ENCODE data around the gene XYLT1.

XYLT1 gene

GRCh38 chr16:17219991-17220390 lies 250.8 kb downstream of the XYLT1 start:
- no peaks in the 10 kb centered on the region for H3K9me3 ChIP-seq (ENCODE audit: severe bottlenecking)
- no peaks in the 10 kb centered on the region for H3K27me3 ChIP-seq (ENCODE audit: insufficient read depth, low read depth, severe bottlenecking)
- H3K27ac ChIP-seq, result no peak overlapping the region
- no peak for TF ChIP-seq CTCF (IDR thresholded peaks at IDR 0.05; ENCODE audit: low read depth, low read length)
- H3K4me3 ChIP-seq (ENCODE audit: low read depth, low read length), result no peak overlapping the region
- H3K36me3 ChIP-seq, result no peaks in the 10 kb centered on the region
- DNase-seq, result no peak

GRCh38 chr16:17215936-17216335 lies 254.8 kb downstream of the XYLT1 start:
- Histone ChIP-seq H3K27me3 (ENCODE audit: insufficient read depth, low read depth, severe bottlenecking) (no peaks in the 10 kb centered on the region), H3K27ac (no peak overlapping the region), H3K36me3 (no peaks in the 10 kb centered on the region), H3K9me3 (ENCODE audit: severe bottlenecking) (no peaks in the 10 kb centered on the region), H3K4me3 (ENCODE audit: low read depth, low read length) (no peak overlapping the region)
- no peak for DNase-seq
- no peak for TF ChIP-seq CTCF (IDR thresholded peaks at IDR 0.05; ENCODE audit: low read depth, low read length)

- no peaks in the 10 kb centered on the region for H3K27me3 ChIP-seq (ENCODE audit: insufficient read depth, low read depth, severe bottlenecking)
- no peak for DNase-seq
- no peak overlapping the region for H3K27ac ChIP-seq
- TF ChIP-seq CTCF (IDR thresholded peaks at IDR 0.05; ENCODE audit: low read depth, low read length), result no peak
- no peaks in the 10 kb centered on the region for H3K36me3 ChIP-seq
- no peaks in the 10 kb centered on the region for H3K9me3 ChIP-seq (ENCODE audit: severe bottlenecking)
- no peak overlapping the region for H3K4me3 ChIP-seq (ENCODE audit: low read depth, low read length)
These were observed 255.5 kb downstream of the XYLT1 start for GRCh38 chr16:17215306-17215705.

- Histone ChIP-seq H3K36me3 (no peaks in the 10 kb centered on the region), H3K4me3 (ENCODE audit: low read depth, low read length) (no peak overlapping the region), H3K27me3 (ENCODE audit: insufficient read depth, low read depth, severe bottlenecking) (no peaks in the 10 kb centered on the region), H3K27ac (no peak overlapping the region), H3K9me3 (ENCODE audit: severe bottlenecking) (no peaks in the 10 kb centered on the region)
- no peak for DNase-seq
- no peak for TF ChIP-seq CTCF (IDR thresholded peaks at IDR 0.05; ENCODE audit: low read depth, low read length)
These were observed 256.8 kb downstream of the XYLT1 start for GRCh38 chr16:17213974-17214373.

- H3K36me3 ChIP-seq, result no peaks in the 10 kb centered on the region
- no peak for TF ChIP-seq CTCF (IDR thresholded peaks at IDR 0.05; ENCODE audit: low read depth, low read length)
- H3K27ac ChIP-seq, result no peak overlapping the region
- no peaks in the 10 kb centered on the region for H3K9me3 ChIP-seq (ENCODE audit: severe bottlenecking)
- no peaks in the 10 kb centered on the region for H3K27me3 ChIP-seq (ENCODE audit: insufficient read depth, low read depth, severe bottlenecking)
- DNase-seq, result no peak
- H3K4me3 ChIP-seq (ENCODE audit: low read depth, low read length), result no peak overlapping the region
These were observed 257.7 kb downstream of the XYLT1 start for GRCh38 chr16:17213025-17213424.

- Histone ChIP-seq H3K36me3 (no peaks in the 10 kb centered on the region), H3K4me3 (ENCODE audit: low read depth, low read length) (no peak overlapping the region), H3K9me3 (ENCODE audit: severe bottlenecking) (no peaks in the 10 kb centered on the region), H3K27me3 (ENCODE audit: insufficient read depth, low read depth, severe bottlenecking) (no peaks in the 10 kb centered on the region), H3K27ac (no peak overlapping the region)
- no peak for TF ChIP-seq CTCF (IDR thresholded peaks at IDR 0.05; ENCODE audit: low read depth, low read length)
- no peak for DNase-seq
These were observed 258.2 kb downstream of the XYLT1 start for GRCh38 chr16:17212606-17213005.

All from WERI-Rb-1 (cell line).